CD14-positive monocyte (primary cell): ENCODE measurements around the gene TMEM174. TPM values are rescaled to one million over a fixed set of nuclear protein-coding genes. Genes with fewer than 3 reads are reported as not detected.

Experiments used
- DNase-seq, 3 donors: peaks; one replicate each; pipeline ENCODE4 v3.0.0-alpha.2; 2011 to 2022
- H2AFZ ChIP-seq: 2 replicates; pipeline ENCODE4 v1.6.0; 2012; ENCODE audit warnings: mild to moderate bottlenecking, low read depth, low read length, inconsistent platforms; ENCODE audit not compliant: insufficient read depth, poor library complexity, severe bottlenecking
- H3K27ac ChIP-seq, 2 donors: 1 replicate in 1 of 2; 2 replicates in 1 of 2; pipeline ENCODE4 v1.5.1; 2012 to 2013; ENCODE audit warnings: low read length in 2 of 2, control low read depth in 1 of 2, inconsistent platforms in 1 of 2, low read depth in 1 of 2, mild to moderate bottlenecking in 1 of 2
- H3K27me3 ChIP-seq, 2 donors: one replicate each; pipeline versions ENCODE4 v1.6.0 to v1.6.1; 2011 to 2013; ENCODE audit warnings: low read length in 2 of 2; ENCODE audit not compliant: control insufficient read depth in 2 of 2, insufficient read depth in 2 of 2
- H3K36me3 ChIP-seq, 2 donors: replicated peaks in 1 of 2; 1 replicate in 1 of 2; 2 replicates in 1 of 2; pipeline versions ENCODE4 v1.5.1 to v1.6.1; 2012 to 2013; ENCODE audit warnings: low read length in 2 of 2, control low read depth in 1 of 2, inconsistent platforms in 1 of 2, mild to moderate bottlenecking in 1 of 2; ENCODE audit not compliant: insufficient read depth in 2 of 2, control insufficient read depth in 1 of 2
- H3K4me1 ChIP-seq, 2 donors: 1 replicate in 1 of 2; 2 replicates in 1 of 2; pipeline versions ENCODE4 v1.5.1 to v1.6.1; 2012 to 2013; ENCODE audit warnings: low read length in 2 of 2, control low read depth in 1 of 2, inconsistent platforms in 1 of 2, mild to moderate bottlenecking in 1 of 2, moderate library complexity in 1 of 2; ENCODE audit not compliant: insufficient read depth in 2 of 2, control insufficient read depth in 1 of 2
- H3K4me2 ChIP-seq: replicated peaks from 2 replicates; pipeline ENCODE3; 2012; ENCODE audit warnings: low read length, moderate library complexity, mild to moderate bottlenecking; ENCODE audit not compliant: poor library complexity, severe bottlenecking; ENCODE audit errors: extremely low read depth
- H3K4me3 ChIP-seq, 3 experiments: fragments of 200-600 bp in 1 of 3; sonication (generic) in 1 of 3; replicated peaks in 1 of 3; 1 replicate in 2 of 3; 2 replicates in 1 of 3; pipeline ENCODE4 v1.5.1; 2011 to 2013; ENCODE audit warnings: low read length in 3 of 3, mild to moderate bottlenecking in 3 of 3, control low read depth in 2 of 3, low read depth in 2 of 3, inconsistent platforms in 1 of 3, moderate library complexity in 1 of 3
- H3K79me2 ChIP-seq: 2 replicates; pipeline ENCODE4 v1.6.0; 2012; ENCODE audit warnings: mild to moderate bottlenecking, control low read depth, inconsistent platforms, low read length, moderate library complexity; ENCODE audit not compliant: insufficient read depth
- H3K9ac ChIP-seq: 2 replicates; pipeline ENCODE4 v1.6.0; 2017; ENCODE audit warnings: low read length, mild to moderate bottlenecking; ENCODE audit not compliant: insufficient read depth, poor library complexity, severe bottlenecking
- H3K9me3 ChIP-seq, 2 donors: replicated peaks in 1 of 2; 1 replicate in 1 of 2; 2 replicates in 1 of 2; pipeline versions ENCODE4 v1.5.1 to v1.6.1; 2012 to 2013; ENCODE audit warnings: low read length in 2 of 2, control low read depth in 1 of 2; ENCODE audit not compliant: control insufficient read depth in 1 of 2, insufficient read depth in 1 of 2
- H4K20me1 ChIP-seq: 2 replicates; pipeline ENCODE4 v1.6.0; 2012; ENCODE audit warnings: mild to moderate bottlenecking, low read length, control low read depth, moderate library complexity; ENCODE audit not compliant: insufficient read depth
- H3K27ac Mint-ChIP-seq, 7 donors: one replicate each; pipeline ENCODE4 v1.8.0; 2020; ENCODE audit warnings: mild to moderate bottlenecking in 7 of 7, mixed read lengths in 7 of 7, moderate library complexity in 6 of 7, inconsistent platforms in 2 of 7
- H3K27me3 Mint-ChIP-seq, 3 donors: one replicate each; pipeline ENCODE4 v1.8.0; 2021 to 2022; ENCODE audit warnings: low read depth in 3 of 3, mild to moderate bottlenecking in 3 of 3, mixed read lengths in 3 of 3, moderate library complexity in 3 of 3, inconsistent platforms in 1 of 3
- H3K36me3 Mint-ChIP-seq, 2 donors: one replicate each; pipeline ENCODE4 v1.8.0; 2020; ENCODE audit warnings: mixed read lengths in 2 of 2, inconsistent platforms in 1 of 2, mild to moderate bottlenecking in 1 of 2
- H3K4me1 Mint-ChIP-seq: one replicate; pipeline ENCODE4 v1.8.0; 2020; ENCODE audit warnings: mild to moderate bottlenecking, mixed read lengths
- H3K4me3 Mint-ChIP-seq, 2 donors: one replicate each; pipeline ENCODE4 v1.8.0; 2020; ENCODE audit warnings: mild to moderate bottlenecking in 2 of 2, mixed read lengths in 2 of 2, moderate library complexity in 1 of 2
- H3K9me3 Mint-ChIP-seq, 7 donors: one replicate each; pipeline ENCODE4 v1.8.0; 2020 to 2022; ENCODE audit warnings: mixed read lengths in 7 of 7, mild to moderate bottlenecking in 6 of 7, moderate library complexity in 6 of 7, inconsistent platforms in 2 of 7
- CTCF ChIP-seq: fragments of 200-600 bp; IDR thresholded peaks from one replicate; pipeline ENCODE4 v1.8.0; 2022; ENCODE audit warnings: antibody characterized with exemption, mild to moderate bottlenecking
- WGBS: methylation state at CpG from one replicate; pipeline ENCODE4 v1.1.5; 2013; ENCODE audit warnings: missing lambda C conversion rate; ENCODE audit not compliant: insufficient coverage; 5-methylcytosine and 5-hydroxymethylcytosine counted together
- intact Hi-C, 2 donors: fragments of 100-400 bp; cut with micrococcal nuclease; formaldehyde crosslinking; loops; one replicate each; pipeline versions ENCODE4 v1.15.0 to v1.15.1; 2023
- polyA plus RNA-seq, 3 donors: library from polyadenylated mRNA; depleted of rRNA in 1 of 3; unstranded in 2 of 3; stranded (reverse) in 1 of 3; fragments of 300-500 nt in 2 of 3; fragments of >200 nt in 1 of 3; fragmentation: Illumina TruSeq in 2 of 3; gene quantifications; 1 replicate in 2 of 3; 2 replicates in 1 of 3; pipeline ENCODE4 v1.2.3, GENCODE V29; 2012 to 2021

Gene TMEM174
- polyA plus RNA-seq, 3 donors, result not detected

DNA sequence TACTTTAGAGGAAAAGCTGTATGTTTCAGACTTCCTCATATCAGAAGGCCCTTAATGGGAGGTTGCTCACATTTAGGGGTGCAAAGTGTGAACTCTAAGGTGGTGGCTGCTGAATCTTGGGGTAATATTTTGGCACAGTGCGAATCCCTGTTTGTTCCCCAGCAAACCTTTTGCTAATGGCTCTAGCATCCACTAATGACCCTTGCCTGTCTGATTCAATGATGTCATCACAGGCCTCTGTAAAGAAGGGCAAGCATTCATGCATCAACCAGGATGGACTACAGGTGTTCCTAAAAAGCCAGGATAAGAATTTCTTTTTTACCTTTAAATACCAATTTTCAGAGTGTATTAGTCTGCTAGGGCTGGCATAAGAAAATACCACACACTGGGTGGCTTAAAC, 32.2 kb upstream of the TMEM174 start:
- Histone ChIP-seq H2AFZ (no peak overlapping the region), H3K79me2 (no peaks in the 10 kb centered on the region), H3K4me1 (no peaks in the 10 kb centered on the region), H3K27me3 (peaks cover 52 to 79% of the 10 kb centered on the region in 2 donors), H3K27ac (no peak overlapping the region), H3K36me3 (no peaks in the 10 kb centered on the region), H3K4me2 (no peak overlapping the region), H3K4me3 (no peak overlapping the region), H3K9me3 (no peaks in the 10 kb centered on the region), H3K9ac (no peak overlapping the region), H4K20me1 (no peaks in the 10 kb centered on the region)
- Mint-ChIP-seq H3K9me3 (peaks cover 0 to 6% (median 0%) of the 10 kb centered on the region in 7 donors), H3K27ac (no peak overlapping the region), H3K27me3 (peaks cover 62 to 72% (median 64%) of the 10 kb centered on the region in 3 donors), H3K36me3 (no peaks in the 10 kb centered on the region), H3K4me3 (no peak overlapping the region), H3K4me1 (no peaks in the 10 kb centered on the region)
- intact Hi-C loops, result no loop called here
- TF ChIP-seq CTCF, result no peak
- DNase-seq, result no peak
- WGBS, result no CpG with 5 or more reads among the region's 1 CpG

DNA sequence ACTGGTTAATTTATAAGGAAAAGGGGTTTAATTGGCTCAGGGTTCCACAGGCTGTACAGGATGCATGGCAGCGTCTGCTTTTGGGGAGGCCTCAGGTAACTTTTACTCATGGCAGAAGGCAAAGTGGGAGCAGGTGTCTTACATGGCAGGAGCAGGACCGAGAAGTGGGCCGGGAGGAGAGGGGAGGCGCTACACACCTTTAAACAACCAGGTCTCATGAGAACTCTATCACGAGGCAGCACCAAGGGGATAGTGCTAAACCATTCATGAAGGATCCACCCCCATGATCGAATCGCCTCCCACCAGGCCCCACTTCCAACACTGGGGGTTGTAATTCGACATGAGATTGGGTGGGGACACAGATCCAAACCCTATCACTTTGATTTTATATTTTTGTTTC, 31.0 kb upstream of the TMEM174 start:
- Histone ChIP-seq H3K79me2 (no peaks in the 10 kb centered on the region), H3K4me2 (no peak overlapping the region), H3K4me1 (no peaks in the 10 kb centered on the region), H3K4me3 (no peak overlapping the region), H3K9ac (no peak overlapping the region), H3K27ac (no peak overlapping the region), H4K20me1 (no peaks in the 10 kb centered on the region), H3K27me3 (peaks cover 58 to 77% of the 10 kb centered on the region in 2 donors), H3K9me3 (no peaks in the 10 kb centered on the region), H2AFZ (no peak overlapping the region), H3K36me3 (no peaks in the 10 kb centered on the region)
- WGBS, result 100% methylated on average over 1 of the region's 8 CpGs
- H3K9me3 Mint-ChIP-seq, result peaks cover 0 to 3% (median 2%) of the 10 kb centered on the region in 7 donors
- peak overlapping the region in 1 of 2 donors; percentile 39 for H3K4me3 Mint-ChIP-seq
- H3K36me3 Mint-ChIP-seq, result no peaks in the 10 kb centered on the region
- H3K4me1 Mint-ChIP-seq, result no peaks in the 10 kb centered on the region
- intact Hi-C loops, result no loop called here
- H3K27ac Mint-ChIP-seq, result no peak overlapping the region
- H3K27me3 Mint-ChIP-seq, result peaks cover 62 to 71% (median 63%) of the 10 kb centered on the region in 3 donors
- no peak for DNase-seq
- TF ChIP-seq CTCF, result no peak
